SH-SY5Y (cell line): ENCODE measurements around the gene CD22.

ENCODE experiments used
- GATA2 ChIP-seq: IDR thresholded peaks from 2 replicates; pipeline ENCODE4 v1.6.1; 2011; ENCODE audit warnings: mild to moderate bottlenecking, low read depth, low read length
- GATA3 ChIP-seq: IDR thresholded peaks from 2 replicates; pipeline ENCODE4 v1.6.1; 2011; ENCODE audit warnings: low read depth, mild to moderate bottlenecking, low read length, moderate library complexity

DNA sequence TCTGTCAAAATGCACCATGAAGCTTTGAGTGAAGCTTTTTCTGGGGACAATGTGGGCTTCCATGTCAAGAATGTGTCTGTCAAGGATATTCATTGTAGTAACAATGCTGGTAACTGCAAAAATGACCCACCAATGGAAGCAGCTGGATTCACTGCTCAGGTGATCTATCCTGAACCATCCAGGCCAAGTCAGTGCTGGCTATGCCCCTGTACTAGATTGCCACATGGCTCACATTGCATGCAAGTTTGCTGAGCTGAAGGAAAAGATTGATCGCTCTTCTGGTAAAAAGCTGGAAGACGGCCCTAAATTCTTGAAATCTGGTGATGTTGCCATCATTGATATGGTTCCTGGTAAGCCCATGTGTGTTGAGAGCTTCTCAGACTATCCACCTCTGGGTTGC lies 54.5 kb downstream of the CD22 start:
- no peak for TF ChIP-seq GATA3
- no peak for TF ChIP-seq GATA2
